Measurements from ENCODE around the gene ITPR2.
A peak's percentile ranks its signal among the peaks of the same experiment; 100 is the strongest.

ITPR2 gene

GRCh38 chr12:26499979-26500640 is 332.9 kb downstream of the ITPR2 start:
- FAIRE-seq, result no peak

GRCh38 chr12:26496170-26496569 is 336.8 kb downstream of the ITPR2 start:
- FAIRE-seq, result no peak

- peak; percentile 75 for FAIRE-seq
Measured at GRCh38 chr12:26493656-26494055, 339.3 kb downstream of the ITPR2 start.

- no peak for FAIRE-seq
Measured at GRCh38 chr12:26492406-26492805, 340.6 kb downstream of the ITPR2 start.

- FAIRE-seq, result no peak
Measured at GRCh38 chr12:26489908-26490307, 343.1 kb downstream of the ITPR2 start.

- FAIRE-seq, result no peak
Measured at GRCh38 chr12:26488351-26488750, 344.6 kb downstream of the ITPR2 start.

GRCh38 chr12:26473291-26473690 is 359.7 kb downstream of the ITPR2 start:
- no peak for FAIRE-seq

- FAIRE-seq, result no peak
Measured at GRCh38 chr12:26471560-26471959, 361.4 kb downstream of the ITPR2 start.

- no peak for FAIRE-seq
Measured at GRCh38 chr12:26469421-26470180, 363.4 kb downstream of the ITPR2 start.

GRCh38 chr12:26467351-26467750 is 365.6 kb downstream of the ITPR2 start:
- FAIRE-seq, result peak; percentile 49

- no peak for FAIRE-seq
Measured at GRCh38 chr12:26466726-26467125, 366.3 kb downstream of the ITPR2 start.

- FAIRE-seq, result no peak
Measured at GRCh38 chr12:26465419-26466097, 367.4 kb downstream of the ITPR2 start.

GRCh38 chr12:26461776-26462175 is 371.2 kb downstream of the ITPR2 start:
- no peak for FAIRE-seq

- no peak for FAIRE-seq
Measured at GRCh38 chr12:26460361-26460760, 372.6 kb downstream of the ITPR2 start.

GRCh38 chr12:26455936-26456574 is 376.9 kb downstream of the ITPR2 start:
- no peak for FAIRE-seq

- FAIRE-seq, result no peak
Measured at GRCh38 chr12:26453246-26453645, 379.7 kb downstream of the ITPR2 start.

GRCh38 chr12:26452511-26452910 is 380.5 kb downstream of the ITPR2 start:
- FAIRE-seq, result no peak

- no peak for FAIRE-seq
Measured at GRCh38 chr12:26451763-26452162, 381.2 kb downstream of the ITPR2 start.

- no peak for FAIRE-seq
Measured at GRCh38 chr12:26445909-26446308, 387.1 kb downstream of the ITPR2 start.

GRCh38 chr12:26443309-26443708 is 389.7 kb downstream of the ITPR2 start:
- FAIRE-seq, result no peak

GRCh38 chr12:26441434-26441833 is 391.6 kb downstream of the ITPR2 start:
- FAIRE-seq, result no peak

GRCh38 chr12:26435069-26435404 is 398.0 kb downstream of the ITPR2 start:
- no peak for FAIRE-seq

GRCh38 chr12:26434299-26435068 is 398.5 kb downstream of the ITPR2 start:
- peak; percentile 77 for FAIRE-seq
